Fibroblast of peridontal ligament (primary cell): Measurements from ENCODE around the gene CD48.
"Not testable (repeated sequence)": the region's sequence is repeated elsewhere in the genome, so short reads cannot be mapped to it uniquely, and the experiment has no call there.

Source experiments
- DNase-seq: peaks from one replicate; pipeline ENCODE4 v3.0.0-alpha.2; 2010; ENCODE audit errors: extremely low read depth

The CD48 gene

GRCh38 chr1:160652924-160653619 lies 58.5 kb downstream of the CD48 start:
- DNase-seq = no peak

- not testable (repeated sequence) for DNase-seq
Measured at GRCh38 chr1:160652065-160652641, 59.5 kb downstream of the CD48 start.

- DNase-seq = no peak
Measured at GRCh38 chr1:160651433-160652064, 60.1 kb downstream of the CD48 start.

- no peak for DNase-seq
Measured at GRCh38 chr1:160647329-160647720, 64.3 kb downstream of the CD48 start.

GRCh38 chr1:160646711-160647328 lies 64.8 kb downstream of the CD48 start, which contains the start of gene SLAMF1:
SLAMF1 (minus strand) TSS chr1:160647044; CDS start chr1:160646945, 99 bp downstream.
- DNase-seq = no peak

GRCh38 chr1:160646180-160646579 lies 65.4 kb downstream of the CD48 start:
- no peak for DNase-seq

GRCh38 chr1:160645386-160646130 lies 66.1 kb downstream of the CD48 start:
- no peak for DNase-seq

GRCh38 chr1:160644399-160644798 lies 67.2 kb downstream of the CD48 start:
- no peak for DNase-seq

- DNase-seq = no peak
Measured at GRCh38 chr1:160643138-160643537, 68.5 kb downstream of the CD48 start.

GRCh38 chr1:160642281-160642644 lies 69.4 kb downstream of the CD48 start:
- no peak for DNase-seq

GRCh38 chr1:160641323-160642280 lies 70.0 kb downstream of the CD48 start:
- DNase-seq = no peak

GRCh38 chr1:160640359-160641123 lies 71.1 kb downstream of the CD48 start:
- DNase-seq = no peak

GRCh38 chr1:160639652-160640051 lies 72.0 kb downstream of the CD48 start:
- DNase-seq = no peak

- no peak for DNase-seq
Measured at GRCh38 chr1:160638926-160639325, 72.7 kb downstream of the CD48 start.

GRCh38 chr1:160638540-160638857 lies 73.1 kb downstream of the CD48 start:
- DNase-seq = no peak

- DNase-seq = no peak
Measured at GRCh38 chr1:160637821-160638539, 73.6 kb downstream of the CD48 start.

- no peak for DNase-seq
Measured at GRCh38 chr1:160637065-160637464, 74.6 kb downstream of the CD48 start.

- DNase-seq = no peak
Measured at GRCh38 chr1:160636547-160636946, 75.1 kb downstream of the CD48 start.

- no peak for DNase-seq
Measured at GRCh38 chr1:160636076-160636475, 75.5 kb downstream of the CD48 start.
